ENCODE measurements around the gene TBC1D22A.

DNA sequence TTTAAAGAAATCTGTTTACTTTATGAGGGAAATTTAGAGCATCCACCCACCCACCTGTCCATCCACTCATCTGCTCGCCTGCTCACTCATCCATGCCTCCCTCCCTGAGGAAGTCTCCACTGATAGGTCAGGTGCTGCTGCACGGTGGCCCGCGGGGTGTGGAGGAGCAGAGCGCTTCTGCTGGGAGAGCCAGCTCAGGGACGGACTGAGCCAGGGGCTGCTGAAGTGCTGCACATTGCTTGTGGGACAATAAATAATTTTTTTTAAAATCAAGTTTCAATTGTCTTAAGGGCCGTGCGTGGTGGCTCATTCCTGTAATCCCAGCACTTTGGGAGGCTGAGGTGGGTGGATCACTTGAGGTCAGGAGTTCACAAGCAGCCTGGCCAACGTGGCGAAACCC is 148.9 kb downstream of the TBC1D22A start:
- no peak for TF ChIP-seq TOX (CRISPR knock-in tag; IDR thresholded peaks at IDR 0.05; ENCODE audit: borderline replicate concordance)
- TF ChIP-seq ZNF8 (CRISPR knock-in tag; IDR thresholded peaks at IDR 0.05) = no peak
- no peak for TF ChIP-seq ZNF565 (CRISPR knock-in tag; conservative IDR thresholded peaks at IDR 0.05; ENCODE audit: low read depth)
- no peak for TF ChIP-seq BACH2 (CRISPR knock-in tag; IDR thresholded peaks at IDR 0.05; ENCODE audit: borderline replicate concordance)
- no peak for TF ChIP-seq ARNTL (CRISPR knock-in tag; IDR thresholded peaks at IDR 0.05; ENCODE audit: borderline replicate concordance, low read depth)
